Measurements from ENCODE around the gene CCL20.
"Not testable (repeated sequence)": the region's sequence is repeated elsewhere in the genome, so short reads cannot be mapped to it uniquely, and the experiment has no call there.

CCL20 gene, protein sequence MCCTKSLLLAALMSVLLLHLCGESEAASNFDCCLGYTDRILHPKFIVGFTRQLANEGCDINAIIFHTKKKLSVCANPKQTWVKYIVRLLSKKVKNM

DNA sequence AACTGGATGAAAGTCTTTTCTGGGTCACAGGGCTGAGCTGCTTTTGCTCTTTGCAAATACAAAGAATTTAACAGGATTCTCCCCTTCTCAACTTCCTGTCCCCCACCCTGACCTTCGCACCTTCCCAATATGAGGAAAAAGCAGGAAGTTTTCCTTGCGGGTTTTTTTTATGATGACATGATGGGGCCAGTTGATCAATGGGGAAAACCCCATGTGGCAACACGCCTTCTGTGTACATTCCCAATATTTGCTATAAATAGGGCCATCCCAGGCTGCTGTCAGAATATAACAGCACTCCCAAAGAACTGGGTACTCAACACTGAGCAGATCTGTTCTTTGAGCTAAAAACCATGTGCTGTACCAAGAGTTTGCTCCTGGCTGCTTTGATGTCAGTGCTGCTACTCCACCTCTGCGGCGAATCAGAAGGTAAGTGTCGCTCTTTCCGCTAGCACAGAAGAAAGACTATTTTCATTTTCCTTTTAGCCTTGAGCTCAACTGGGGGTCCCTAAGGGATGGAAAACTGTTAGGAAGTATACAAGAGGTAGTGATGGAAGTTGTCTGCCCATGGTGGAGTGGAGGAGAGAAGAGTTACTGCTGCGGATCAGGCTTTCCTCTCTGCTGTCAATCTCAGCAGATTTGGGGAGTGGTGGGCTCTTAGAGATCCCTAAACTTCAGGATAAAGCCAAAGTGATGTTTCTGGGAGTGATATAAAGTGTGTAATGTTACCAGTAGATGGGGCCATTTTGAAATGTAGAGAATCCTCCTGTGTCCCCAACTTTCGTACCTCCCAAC is at the start of gene CCL20:
Gene CCL20, plus strand, starts transcription at position 281 of the 792 bp plus-strand sequence. Its CDS starts 70 bp downstream, at position 351.
- FAIRE-seq = no peak

DNA sequence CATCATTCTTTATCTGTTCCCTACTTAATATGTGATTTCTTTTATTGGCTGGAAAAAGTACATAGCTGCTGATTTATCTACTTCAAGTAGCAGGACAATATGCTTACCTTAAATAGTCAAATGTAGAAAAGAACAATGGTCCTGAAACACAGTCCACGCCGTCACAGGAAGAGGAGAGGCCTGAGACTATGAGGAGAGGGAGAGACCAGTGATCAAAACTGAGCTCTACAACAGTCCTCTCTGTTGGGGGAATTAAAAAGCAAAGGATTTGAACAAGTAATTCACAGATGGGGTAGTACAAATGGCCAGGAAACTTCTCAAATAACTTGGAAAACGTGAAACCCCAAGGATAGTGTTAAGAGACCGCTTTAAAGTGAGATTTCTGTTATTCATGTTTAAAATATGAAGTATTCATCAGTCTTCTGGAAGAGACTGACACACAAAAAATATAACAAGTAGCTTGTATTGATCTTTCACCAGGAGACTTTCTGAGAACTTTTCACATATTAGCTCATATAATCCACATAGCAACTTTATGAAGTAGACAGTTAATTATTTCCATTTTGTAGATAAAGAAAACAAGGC is 47.8 kb upstream of the CCL20 start:
- no peak for FAIRE-seq

DNA sequence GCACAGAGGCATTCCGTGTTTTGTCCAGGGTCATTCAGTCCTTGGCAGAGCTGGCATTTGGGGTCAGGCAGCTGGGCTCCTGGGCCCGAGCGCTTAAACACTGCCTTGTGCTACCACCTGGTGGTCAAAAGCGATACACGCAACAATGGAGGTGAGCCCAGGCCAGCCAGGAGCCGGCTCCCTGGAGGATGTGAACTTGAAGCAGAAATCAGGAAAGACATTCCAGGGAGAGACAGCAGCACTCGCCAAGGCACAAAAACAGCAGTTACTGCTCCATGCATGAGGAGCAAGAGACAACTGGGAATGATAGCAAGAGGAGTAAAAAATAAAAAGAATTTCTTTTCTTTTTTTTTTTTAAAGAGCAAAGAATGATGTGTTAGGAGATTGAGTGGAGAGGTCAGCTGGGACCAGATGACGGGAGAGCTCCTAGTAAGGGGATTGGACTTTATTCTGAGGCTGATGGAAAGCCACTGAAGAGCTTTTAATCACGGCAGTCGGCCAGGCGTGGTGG is 47.2 kb upstream of the CCL20 start:
- no peak for FAIRE-seq

DNA sequence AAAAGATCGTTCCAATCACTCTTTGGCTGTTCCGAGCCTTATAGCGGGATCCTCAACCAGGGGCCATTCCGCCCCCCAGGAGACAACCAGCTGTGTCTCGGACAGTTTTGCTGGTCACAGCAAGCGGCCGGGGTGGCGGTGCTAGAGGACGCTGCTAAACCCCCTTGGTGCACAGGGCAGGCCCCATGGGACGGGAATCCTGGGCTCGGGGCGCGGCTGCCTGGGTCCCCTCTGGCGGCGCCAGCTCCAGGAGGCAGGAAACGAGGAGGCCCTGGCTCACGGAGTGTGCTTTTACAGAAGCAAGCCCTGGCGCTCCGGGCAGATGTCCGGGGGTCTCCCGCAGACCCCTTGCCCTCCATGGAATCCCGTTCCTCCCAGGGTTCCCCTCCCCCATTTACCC is 45.8 kb upstream of the CCL20 start:
- FAIRE-seq = no peak

DNA sequence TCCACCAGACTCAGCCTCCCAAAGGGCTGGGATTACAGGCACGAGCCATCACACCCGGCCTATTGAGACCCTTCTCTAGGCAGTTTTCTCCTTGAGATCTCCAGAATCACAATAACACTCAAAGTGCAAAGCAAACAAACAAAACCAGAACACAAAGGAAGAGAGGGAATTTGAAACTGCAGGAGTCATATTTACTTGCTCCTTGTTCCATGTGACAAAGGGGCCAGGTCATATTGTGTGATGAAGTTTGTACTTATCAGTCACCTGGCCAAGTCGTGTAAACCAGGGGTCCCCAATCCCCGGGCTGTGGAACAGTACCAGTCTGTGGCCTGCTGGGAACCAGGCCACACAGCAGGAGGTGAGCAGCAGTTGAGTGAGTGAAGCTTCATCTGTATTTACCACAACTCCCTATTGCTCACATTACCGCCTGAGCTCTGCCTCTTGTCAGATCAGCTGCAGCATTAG is 41.4 kb upstream of the CCL20 start:
- FAIRE-seq = no peak

DNA sequence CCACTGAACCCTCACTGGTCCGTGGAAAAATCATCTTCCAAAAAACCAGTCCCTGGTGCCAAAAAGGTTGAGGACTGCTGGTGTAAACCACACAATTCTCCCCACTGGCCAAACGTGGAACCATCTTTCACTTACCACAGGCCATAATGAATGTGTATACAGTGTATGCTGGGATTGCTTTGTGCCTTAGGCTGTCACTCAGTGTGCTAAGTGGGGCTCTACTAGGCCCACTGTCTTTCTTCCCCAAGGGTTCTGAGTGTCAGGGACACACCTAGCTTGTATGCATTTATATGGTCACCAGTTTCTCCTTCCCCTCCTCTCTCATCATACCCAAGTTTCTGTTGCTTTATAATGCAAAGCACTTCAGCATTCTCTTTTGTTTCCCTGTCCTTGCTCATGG is 40.7 kb upstream of the CCL20 start:
- no peak for FAIRE-seq

DNA sequence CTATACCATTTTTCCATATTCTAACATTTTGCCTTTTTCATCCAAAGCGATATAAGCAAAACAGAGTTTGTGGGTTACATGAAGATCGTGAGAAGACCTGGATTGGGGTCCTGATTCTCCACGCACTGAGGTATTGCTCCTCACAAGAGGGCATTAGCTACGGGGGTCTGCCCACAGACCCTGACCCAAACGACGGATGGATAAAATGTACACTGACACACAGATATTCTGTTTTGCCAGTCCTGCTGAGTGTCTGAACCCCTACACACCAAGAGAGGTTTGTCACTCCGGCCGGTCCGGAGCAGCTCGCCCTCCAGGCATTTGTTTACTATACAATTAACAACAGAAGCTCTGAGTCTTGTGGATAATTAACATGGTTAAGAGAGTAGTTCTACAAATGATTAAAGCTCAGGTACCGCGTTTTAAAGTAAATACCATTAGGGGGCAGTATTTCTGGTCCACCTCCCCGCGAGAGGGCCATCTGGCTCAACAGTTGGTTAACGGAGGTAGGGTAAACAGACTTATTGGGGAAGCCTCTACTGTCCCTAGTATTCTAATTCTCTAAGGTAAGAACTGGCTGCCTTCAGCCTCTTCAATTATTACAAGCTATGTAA is 39.5 kb upstream of the CCL20 start:
- FAIRE-seq = no peak

DNA sequence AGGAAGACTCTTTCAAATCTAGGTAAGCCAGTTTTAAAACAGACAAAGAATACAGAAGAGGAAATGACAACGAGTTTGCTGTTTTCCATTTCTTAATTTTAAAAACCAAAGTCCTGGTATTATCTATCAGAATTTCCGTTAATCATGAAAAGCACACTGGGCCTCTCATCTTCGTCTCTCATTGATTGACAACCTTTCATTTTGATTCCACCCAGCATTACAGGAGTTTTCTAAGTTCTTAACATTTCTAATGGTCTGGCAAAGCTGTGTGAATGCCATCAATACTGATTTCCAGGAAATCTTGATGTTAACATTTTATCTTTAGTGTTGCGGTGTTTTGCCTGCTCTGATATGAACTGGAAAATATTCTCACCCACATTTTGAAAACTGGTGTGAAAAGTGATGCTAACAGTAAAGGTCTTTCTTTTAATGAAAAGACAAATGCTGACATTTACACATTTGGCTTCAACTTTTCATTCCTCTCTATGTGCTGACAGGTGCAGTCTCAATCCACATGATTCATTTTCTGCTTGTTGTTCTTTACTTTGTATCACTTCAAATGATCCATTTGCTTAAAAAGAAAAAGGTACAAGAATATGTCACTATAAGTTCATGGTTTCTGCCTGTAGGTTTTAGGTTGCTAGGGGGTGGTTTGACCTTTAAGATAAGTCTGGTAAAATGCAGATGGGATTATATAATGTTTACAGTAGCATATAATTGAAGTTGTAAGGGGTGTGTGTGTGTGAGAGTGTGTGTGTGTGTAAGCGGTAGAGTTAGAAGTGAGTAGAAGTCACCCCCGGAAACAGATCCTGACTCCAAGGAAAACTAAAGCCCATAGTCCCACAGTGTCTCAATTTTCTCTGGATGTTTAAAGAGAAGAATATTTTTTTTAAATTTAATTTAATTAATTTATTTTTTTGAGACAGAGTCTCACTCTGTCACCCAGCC is 38.5 kb upstream of the CCL20 start:
- FAIRE-seq = no peak

DNA sequence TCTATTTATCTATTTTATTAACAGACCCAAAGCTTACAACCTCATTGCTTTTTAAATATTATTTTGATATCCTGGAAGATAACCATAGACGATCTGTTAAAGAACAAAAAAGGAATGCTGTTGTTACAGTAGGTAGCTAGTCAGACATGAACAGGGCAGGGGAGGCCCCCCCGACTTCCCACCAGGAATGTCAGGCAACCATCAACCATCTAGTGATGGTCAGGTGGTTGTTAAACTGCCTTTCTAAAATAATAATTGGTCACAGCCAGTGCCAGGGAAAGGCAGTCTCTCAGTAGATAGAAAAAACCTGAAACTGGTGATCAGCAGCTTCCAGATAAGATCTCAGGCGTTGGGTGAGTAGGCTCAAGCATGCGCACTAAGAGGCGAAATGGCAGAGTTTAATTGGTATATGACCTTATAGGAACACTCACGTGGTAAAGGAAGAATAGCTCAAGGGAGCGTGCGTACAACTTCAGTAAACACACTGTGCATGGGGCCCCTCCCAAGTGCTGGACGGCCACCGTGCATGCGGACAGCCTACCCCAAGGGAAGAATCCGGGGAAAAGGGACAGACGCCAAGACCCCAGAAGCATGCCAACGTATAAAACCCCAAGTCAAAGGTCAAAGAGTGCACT is 32.5 kb upstream of the CCL20 start:
- no peak for FAIRE-seq

DNA sequence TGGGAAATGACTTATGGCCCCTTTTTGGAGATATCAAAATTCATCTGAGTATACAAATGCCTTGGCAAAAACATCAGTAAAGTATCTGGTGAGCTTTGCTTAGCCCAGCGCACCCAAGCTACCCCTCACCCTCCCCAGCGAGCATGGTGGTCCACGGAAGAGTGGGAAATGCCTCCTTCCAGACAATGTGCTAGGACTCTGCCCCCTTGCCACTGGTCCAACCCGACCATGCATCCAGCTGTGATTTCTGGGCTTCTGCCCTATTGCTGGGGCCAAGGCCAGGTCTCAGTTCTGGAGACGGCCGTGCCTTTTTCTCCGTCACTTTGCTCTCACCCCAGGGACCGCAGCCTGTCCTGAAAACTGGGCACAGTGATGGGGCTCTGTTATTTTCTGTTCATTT is 31.8 kb upstream of the CCL20 start:
- FAIRE-seq = no peak

DNA sequence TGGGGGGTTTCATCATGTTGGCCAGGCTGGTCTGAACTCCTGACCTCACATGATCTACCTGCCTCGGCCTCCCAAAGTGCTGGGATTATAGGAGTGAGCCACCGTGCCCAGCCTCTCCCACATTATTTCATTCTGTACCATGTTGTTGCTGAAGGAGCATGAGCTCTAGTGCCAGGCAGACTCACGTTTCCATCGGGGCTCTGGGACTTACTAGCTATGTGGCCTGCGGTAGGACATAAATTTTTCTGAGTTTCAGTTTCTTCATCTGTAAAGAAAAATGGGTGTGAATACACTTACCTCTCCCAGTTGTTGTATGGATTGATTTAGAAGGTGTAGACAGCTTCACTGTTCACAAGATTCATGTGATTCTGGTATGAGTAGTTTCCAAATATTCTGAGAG is 30.8 kb upstream of the CCL20 start:
- no peak for FAIRE-seq

DNA sequence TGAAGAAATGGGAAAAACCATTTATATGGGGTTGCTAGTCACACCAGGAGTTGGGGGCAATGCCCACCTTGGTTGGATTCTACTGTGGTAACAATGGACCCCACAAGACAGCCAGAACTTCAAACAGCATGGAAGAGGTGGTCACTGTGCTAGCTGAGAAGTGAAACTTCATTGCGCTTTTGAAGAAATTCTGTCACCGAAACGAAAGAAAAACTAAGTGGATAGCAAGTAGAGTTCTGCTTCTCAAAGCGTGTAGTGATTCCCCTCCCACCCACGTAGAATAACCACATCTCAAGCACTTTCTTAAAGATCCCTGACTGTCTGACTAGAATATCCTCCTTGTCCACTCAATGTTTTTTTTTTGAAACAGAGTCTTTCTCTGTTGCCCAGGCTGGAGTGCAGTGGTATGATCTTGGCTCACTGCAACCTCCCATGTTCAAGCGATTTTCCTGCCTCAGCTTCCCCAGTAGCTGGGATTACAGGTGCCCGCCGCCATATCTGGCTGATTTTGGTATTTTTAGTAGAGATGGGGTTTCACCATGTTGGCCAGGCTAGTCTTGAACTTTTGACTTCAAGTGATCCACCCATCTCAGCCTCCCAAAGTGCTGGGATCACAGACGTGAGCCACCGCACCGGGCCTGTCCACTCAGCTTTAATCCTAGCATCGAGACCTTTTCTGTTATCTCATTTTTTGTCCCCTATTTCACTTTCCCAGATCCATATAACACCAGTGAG is 30.1 kb upstream of the CCL20 start:
- no peak for FAIRE-seq

DNA sequence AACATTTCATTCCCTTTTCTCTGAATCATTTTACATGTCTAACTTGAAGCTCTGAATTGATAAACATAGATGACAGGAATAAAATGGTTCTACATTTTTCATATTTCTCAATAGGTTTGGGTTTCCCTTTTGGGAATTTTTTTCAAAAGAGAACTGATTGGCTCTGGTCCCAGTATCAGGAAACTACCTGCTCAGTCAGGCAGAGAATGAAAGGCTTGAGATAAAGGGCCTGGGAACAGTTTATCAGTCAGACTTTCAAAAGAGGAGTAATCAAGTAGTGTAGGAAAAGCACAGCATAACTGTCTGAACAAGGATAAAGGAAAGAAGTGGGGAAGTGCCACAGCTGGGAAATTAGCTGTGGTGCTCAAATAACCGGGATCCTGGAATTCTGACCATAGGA is 28.3 kb upstream of the CCL20 start:
- no peak for FAIRE-seq

DNA sequence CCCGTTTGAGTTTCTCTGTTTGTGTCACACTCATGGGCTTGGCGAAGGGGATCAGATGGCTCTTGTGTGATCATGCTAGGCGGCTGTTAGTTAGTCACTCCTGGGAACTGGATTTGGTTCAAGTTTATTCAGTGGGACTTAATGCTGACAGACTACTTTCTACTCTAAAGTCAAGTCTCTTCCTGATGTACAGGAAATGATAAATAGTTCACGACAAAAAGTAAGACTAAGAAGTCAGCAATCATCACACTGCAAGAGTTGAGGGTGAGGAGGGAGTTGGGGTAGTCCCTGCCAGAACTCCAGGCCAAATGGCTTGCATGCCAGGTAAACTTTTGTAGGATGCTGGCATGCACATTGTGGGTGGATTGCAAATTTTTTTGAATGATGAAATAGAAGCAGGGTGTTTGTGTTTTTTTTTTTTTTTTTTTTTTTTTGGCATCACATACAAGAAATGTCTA is 25.1 kb upstream of the CCL20 start:
- no peak for FAIRE-seq

DNA sequence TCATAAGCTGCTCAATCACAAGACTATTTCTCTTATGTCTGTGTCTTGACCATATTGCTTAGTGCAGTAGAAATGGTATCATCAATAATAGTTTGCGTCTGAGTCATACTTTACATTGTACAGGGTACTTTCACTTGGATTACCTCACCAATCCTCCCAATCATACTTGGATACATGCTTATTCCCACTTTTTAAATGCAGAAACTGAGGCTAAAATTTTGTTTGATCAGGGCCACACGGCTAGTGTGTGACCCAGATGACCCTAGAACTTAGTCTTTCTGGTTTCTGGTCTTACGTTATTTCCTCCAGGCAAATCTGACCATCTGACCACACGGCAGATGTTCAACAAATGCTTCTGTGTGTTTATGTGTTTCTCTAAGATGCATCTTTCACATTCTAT is 23.8 kb upstream of the CCL20 start:
- no peak for FAIRE-seq

DNA sequence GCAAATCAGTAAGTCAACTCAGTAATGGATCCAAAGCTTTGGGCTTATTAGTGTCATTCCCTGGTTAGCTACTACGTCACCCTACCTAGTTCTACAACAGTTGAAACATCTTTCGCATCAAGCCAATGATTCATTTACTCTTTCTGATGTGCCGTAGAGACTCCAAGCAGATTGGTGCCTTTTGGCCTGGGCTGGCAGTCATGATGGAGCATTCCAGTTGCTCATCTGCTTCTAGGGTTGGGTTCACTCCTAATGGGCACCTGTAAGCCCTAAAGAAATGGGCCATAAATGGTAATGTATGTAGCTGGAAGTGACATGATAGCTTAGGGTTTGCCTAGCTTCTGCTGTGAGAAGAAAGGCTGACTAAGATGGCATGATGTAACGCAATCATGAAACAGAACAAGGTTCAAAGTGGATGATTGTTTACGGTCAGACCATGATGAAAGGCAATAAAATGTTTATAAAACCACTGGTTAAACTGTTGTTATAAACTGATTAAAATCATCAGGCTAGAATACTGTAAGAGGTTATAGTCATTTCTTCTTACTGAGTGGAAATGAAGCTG is 20.4 kb upstream of the CCL20 start:
- no peak for FAIRE-seq

DNA sequence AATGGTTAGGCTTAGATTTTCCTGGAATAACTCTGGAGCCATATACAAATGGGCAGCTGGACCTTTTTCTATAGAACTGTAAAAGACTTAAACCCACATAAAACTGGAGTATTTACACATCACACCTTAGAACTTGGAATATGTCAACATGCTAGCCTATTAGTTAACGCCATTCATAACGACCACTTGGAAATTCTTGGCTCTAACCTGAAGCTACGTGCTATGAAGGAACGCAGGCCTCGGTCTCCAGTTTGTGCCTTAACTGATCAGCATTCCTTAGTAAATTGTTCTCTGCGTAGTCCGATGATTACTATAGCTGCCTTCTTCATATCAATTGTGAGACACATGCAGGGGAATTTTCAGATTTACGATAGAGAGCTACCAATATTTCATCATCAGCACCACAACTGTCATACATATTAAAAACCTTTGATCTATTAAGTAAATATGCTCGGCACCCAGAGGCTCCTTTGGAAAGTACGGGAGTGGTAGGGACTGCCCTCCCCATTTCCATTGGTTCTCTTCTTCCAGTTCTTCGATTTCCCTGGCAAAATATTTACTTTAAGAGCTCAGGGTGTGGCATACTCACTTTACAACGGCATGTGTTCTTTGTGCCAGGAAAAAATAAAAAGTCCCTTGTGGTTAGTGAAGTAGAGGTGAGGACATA is 17.5 kb upstream of the CCL20 start:
- no peak for FAIRE-seq

DNA sequence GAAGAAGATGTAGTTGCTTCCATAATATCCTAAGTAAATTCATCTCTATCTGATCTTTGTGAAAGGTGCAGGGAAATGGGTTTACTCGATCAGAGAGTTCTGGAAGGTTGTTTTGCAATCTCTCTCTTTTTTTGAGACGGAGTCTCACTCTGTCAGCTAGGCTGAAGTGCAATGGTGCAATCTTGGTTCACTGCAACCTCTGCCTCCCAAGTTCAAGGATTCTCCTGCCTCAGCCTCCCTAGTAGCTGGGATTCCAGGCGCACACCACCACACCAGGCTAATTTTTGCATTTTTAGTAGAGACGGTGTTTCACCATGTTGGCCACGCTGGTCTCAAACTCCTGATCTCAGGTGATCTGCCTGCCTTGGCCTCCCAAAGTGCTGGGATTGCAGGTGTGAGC is 16.9 kb upstream of the CCL20 start:
- FAIRE-seq = not testable (repeated sequence)

DNA sequence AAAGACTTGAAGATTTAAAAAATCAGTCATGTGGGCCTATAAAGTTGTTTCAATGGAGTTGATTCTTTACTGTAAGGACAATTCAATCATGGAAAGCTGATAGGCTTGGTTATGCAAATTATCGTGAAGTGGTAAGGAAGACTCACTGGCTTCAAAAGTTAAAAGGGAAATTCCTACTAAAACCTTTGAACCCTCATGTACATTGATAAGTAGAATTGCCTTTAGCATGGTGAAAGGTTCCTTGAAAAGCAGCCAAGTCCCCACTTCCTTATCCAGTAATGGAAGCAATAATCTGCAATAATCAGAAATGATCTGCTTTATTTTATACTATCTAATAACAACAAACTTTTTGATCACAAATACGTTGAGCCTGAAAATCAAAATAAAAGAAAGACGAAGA is 14.4 kb upstream of the CCL20 start:
- FAIRE-seq = no peak

DNA sequence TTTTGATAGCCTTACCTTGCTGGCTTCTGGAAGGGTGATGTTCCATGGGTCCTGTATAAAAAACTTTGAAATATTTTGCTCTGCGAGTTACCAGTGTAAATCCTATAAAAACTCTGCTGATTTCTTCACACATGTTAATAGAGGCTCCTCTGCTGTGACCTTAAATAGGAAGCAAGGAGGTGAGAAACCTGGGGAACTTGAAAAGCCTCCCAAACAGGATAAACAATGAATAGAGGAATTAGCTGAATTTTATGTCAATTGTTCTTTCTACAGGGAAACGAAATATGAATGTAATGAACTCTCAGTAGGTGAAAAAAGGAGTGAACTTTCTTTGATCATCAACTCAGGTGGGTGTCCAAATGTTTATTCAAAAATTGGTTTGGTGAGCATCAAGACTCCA is 10.8 kb upstream of the CCL20 start:
- FAIRE-seq = no peak
